Measurements from ENCODE around the gene UBA52.

Gene UBA52

DNA sequence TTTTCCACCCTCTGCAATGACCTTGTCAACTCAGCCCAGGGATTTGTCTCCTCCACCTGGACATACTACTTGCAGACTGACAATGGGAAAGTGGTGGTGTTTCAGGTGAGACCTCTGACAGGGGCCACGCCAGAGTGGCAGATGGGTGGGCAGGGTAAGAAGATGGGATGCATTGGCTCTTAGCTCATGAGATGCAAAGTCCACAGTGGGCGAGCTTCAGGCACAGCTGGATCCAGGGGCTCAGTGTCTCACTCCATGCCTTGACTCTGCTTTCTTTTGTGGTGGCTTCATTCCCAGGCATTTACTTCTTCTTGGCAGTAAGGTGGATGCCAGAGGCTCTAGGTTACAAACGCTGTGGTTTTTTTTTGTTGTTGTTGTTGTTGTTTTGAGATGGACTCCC lies 44.4 kb downstream of the UBA52 start:
- H3K4me1 ChIP-seq (ENCODE audit: low read length) = no peaks in the 10 kb centered on the region
- H3K27me3 ChIP-seq (replicated peaks; ENCODE audit: insufficient read depth, low read length) = peaks cover 75% of the 10 kb centered on the region
- no peak for TF ChIP-seq EZH2 (optimal IDR thresholded peaks at IDR 0.05; ENCODE audit: low read depth, low read length)
- no peak for DNase-seq
- no peaks in the 10 kb centered on the region for H3F3A ChIP-seq (ENCODE audit: insufficient read depth, low read length)
- H3K9me2 ChIP-seq (replicated peaks; ENCODE audit: insufficient read depth, low read length) = no peaks in the 10 kb centered on the region
- H2AFZ ChIP-seq (ENCODE audit: low read length) = no peak overlapping the region
- H3K4me3 ChIP-seq (ENCODE audit: low read length) = no peak overlapping the region
- no peaks in the 10 kb centered on the region for H4K20me1 ChIP-seq (ENCODE audit: insufficient read depth, low read length)
- no peaks in the 10 kb centered on the region for H3K79me2 ChIP-seq (ENCODE audit: low read length)
- H3K36me3 ChIP-seq (replicated peaks; ENCODE audit: insufficient read depth, low read length) = no peaks in the 10 kb centered on the region
- H3K9me3 ChIP-seq (replicated peaks; ENCODE audit: insufficient read depth, low read length) = no peaks in the 10 kb centered on the region
- H3K4me2 ChIP-seq (ENCODE audit: low read depth, low read length) = no peak overlapping the region
- H3K27ac ChIP-seq (ENCODE audit: low read length) = no peak overlapping the region
- H3K9ac ChIP-seq (ENCODE audit: low read length) = no peak overlapping the region

DNA sequence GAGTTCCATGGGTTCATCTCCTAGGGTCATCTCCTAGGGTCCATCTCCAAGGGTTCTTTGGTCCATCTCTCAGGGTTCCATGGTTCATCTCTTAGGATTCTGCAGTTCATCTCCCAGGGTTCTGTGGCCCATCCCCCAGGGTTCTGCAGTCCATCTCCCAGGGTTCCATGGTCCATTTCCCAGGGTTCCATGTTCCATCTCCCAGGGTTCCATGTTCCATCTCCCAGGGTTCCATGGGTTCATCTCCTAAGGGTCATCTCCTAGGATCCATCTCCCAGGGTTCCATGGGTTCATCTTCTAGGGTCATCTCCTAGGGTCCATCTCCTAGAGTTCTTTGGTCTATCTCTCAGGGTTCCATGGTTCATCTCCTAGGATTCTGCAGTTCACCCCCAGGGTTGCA lies 45.9 kb downstream of the UBA52 start:
- H3K9ac ChIP-seq (ENCODE audit: low read length) = no peak overlapping the region
- H3K36me3 ChIP-seq (replicated peaks; ENCODE audit: insufficient read depth, low read length) = no peaks in the 10 kb centered on the region
- no peak for DNase-seq

DNA sequence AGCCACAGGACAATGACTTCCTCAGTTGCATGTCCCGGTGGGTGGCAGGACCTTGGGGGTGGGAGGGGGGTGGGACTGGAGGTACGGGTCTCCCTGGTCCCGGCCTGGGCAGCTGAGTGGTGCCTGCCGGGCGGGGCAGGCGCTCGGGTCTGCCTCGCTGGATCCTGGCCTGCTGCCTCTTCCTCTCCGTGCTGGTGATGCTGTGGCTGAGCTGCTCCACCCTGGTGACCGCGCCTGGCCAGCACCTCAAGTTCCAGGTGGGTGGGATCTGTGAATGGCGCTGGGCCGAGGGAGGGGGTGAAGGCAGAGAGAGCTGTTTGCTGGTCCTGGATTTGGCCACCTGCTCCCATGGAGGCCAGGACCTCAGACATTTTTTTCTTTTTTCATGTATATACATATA lies 46.6 kb downstream of the UBA52 start:
- H2AFZ ChIP-seq (ENCODE audit: low read length) = no peak overlapping the region
- H3K9me2 ChIP-seq (replicated peaks; ENCODE audit: insufficient read depth, low read length) = no peaks in the 10 kb centered on the region
- H3K9ac ChIP-seq (ENCODE audit: low read length) = no peak overlapping the region
- H4K20me1 ChIP-seq (ENCODE audit: insufficient read depth, low read length) = no peaks in the 10 kb centered on the region
- no peak overlapping the region for H3K27ac ChIP-seq (ENCODE audit: low read length)
- no peaks in the 10 kb centered on the region for H3F3A ChIP-seq (ENCODE audit: insufficient read depth, low read length)
- H3K9me3 ChIP-seq (replicated peaks; ENCODE audit: insufficient read depth, low read length) = no peaks in the 10 kb centered on the region
- TF ChIP-seq, protein P1, sequence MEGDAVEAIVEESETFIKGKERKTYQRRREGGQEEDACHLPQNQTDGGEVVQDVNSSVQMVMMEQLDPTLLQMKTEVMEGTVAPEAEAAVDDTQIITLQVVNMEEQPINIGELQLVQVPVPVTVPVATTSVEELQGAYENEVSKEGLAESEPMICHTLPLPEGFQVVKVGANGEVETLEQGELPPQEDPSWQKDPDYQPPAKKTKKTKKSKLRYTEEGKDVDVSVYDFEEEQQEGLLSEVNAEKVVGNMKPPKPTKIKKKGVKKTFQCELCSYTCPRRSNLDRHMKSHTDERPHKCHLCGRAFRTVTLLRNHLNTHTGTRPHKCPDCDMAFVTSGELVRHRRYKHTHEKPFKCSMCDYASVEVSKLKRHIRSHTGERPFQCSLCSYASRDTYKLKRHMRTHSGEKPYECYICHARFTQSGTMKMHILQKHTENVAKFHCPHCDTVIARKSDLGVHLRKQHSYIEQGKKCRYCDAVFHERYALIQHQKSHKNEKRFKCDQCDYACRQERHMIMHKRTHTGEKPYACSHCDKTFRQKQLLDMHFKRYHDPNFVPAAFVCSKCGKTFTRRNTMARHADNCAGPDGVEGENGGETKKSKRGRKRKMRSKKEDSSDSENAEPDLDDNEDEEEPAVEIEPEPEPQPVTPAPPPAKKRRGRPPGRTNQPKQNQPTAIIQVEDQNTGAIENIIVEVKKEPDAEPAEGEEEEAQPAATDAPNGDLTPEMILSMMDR (IDR thresholded peaks at IDR 0.05; ENCODE audit: low read length) = no peak
- TF ChIP-seq EZH2 (optimal IDR thresholded peaks at IDR 0.05; ENCODE audit: low read depth, low read length) = no peak
- no peak for TF ChIP-seq EZH2phosphoT487 (IDR thresholded peaks at IDR 0.05; ENCODE audit: low read length)
- H3K79me2 ChIP-seq (ENCODE audit: low read length) = no peaks in the 10 kb centered on the region
- H3K4me2 ChIP-seq (ENCODE audit: low read depth, low read length) = no peak overlapping the region
- H3K4me1 ChIP-seq (ENCODE audit: low read length) = no peaks in the 10 kb centered on the region
- no peak overlapping the region for H3K4me3 ChIP-seq (ENCODE audit: low read length)
- no peaks in the 10 kb centered on the region for H3K36me3 ChIP-seq (replicated peaks; ENCODE audit: insufficient read depth, low read length)
- DNase-seq = no peak
- H3K27me3 ChIP-seq (replicated peaks; ENCODE audit: insufficient read depth, low read length) = peaks cover 54% of the 10 kb centered on the region

More for the DNA sequence above, 45.9 kb downstream of the UBA52 start:
- Histone ChIP-seq H4K20me1 (ENCODE audit: insufficient read depth, low read length) (no peaks in the 10 kb centered on the region), H3K79me2 (ENCODE audit: low read length) (no peaks in the 10 kb centered on the region), H3K4me2 (ENCODE audit: low read depth, low read length) (no peak overlapping the region), H3K27ac (ENCODE audit: low read length) (no peak overlapping the region), H3K9me3 (replicated peaks; ENCODE audit: insufficient read depth, low read length) (no peaks in the 10 kb centered on the region), H2AFZ (ENCODE audit: low read length) (no peak overlapping the region), H3K4me1 (ENCODE audit: low read length) (no peaks in the 10 kb centered on the region), H3K9me2 (replicated peaks; ENCODE audit: insufficient read depth, low read length) (no peaks in the 10 kb centered on the region), H3K27me3 (replicated peaks; ENCODE audit: insufficient read depth, low read length) (peaks cover 61% of the 10 kb centered on the region), H3K4me3 (ENCODE audit: low read length) (no peak overlapping the region), H3F3A (ENCODE audit: insufficient read depth, low read length) (no peaks in the 10 kb centered on the region)
- TF ChIP-seq EZH2phosphoT487 (IDR thresholded peaks at IDR 0.05; ENCODE audit: low read length) = no peak
- TF ChIP-seq, protein P1 (IDR thresholded peaks at IDR 0.05; ENCODE audit: low read length) = no peak

DNA sequence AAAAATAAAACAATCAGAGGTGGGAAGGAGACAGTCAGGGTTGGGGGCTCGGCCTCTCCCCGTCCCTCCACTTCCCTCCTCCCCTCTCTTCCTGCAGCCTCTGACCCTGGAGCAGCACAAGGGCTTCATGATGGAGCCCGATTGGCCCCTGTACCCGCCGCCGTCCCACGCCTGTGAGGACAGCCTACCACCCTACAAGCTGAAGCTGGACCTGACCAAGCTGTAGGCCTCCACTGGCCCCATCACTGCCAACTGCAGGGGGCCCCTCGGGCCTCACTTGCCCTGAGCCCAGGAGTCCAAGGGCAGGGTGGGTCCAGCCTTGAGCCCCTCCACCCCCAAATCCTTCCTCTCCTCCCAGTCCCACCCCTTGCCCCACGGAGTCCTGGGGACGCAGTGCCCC lies 48.7 kb downstream of the UBA52 start:
- Histone ChIP-seq H3K9me3 (replicated peaks; ENCODE audit: insufficient read depth, low read length) (no peaks in the 10 kb centered on the region), H3K4me3 (ENCODE audit: low read length) (no peak overlapping the region), H4K20me1 (ENCODE audit: insufficient read depth, low read length) (no peaks in the 10 kb centered on the region), H3K36me3 (replicated peaks; ENCODE audit: insufficient read depth, low read length) (no peaks in the 10 kb centered on the region), H2AFZ (ENCODE audit: low read length) (no peak overlapping the region), H3K9me2 (replicated peaks; ENCODE audit: insufficient read depth, low read length) (no peaks in the 10 kb centered on the region), H3K27me3 (replicated peaks; ENCODE audit: insufficient read depth, low read length) (peaks cover 33% of the 10 kb centered on the region), H3K79me2 (ENCODE audit: low read length) (no peaks in the 10 kb centered on the region), H3K4me2 (ENCODE audit: low read depth, low read length) (no peak overlapping the region), H3K4me1 (ENCODE audit: low read length) (no peaks in the 10 kb centered on the region), H3K9ac (ENCODE audit: low read length) (no peak overlapping the region), H3F3A (ENCODE audit: insufficient read depth, low read length) (no peaks in the 10 kb centered on the region), H3K27ac (ENCODE audit: low read length) (no peak overlapping the region)
- TF ChIP-seq, protein P1 (IDR thresholded peaks at IDR 0.05; ENCODE audit: low read length) = no peak
- TF ChIP-seq EZH2phosphoT487 (IDR thresholded peaks at IDR 0.05; ENCODE audit: low read length) (no peak), EZH2 (optimal IDR thresholded peaks at IDR 0.05; ENCODE audit: low read depth, low read length) (no peak)
- DNase-seq = no peak

Data from MM.1S (cell line).